Loucy (cell line): Measurements from ENCODE around the gene ZNF423.

ENCODE experiments used
- H2AFZ ChIP-seq: fragments of 200-600 bp; sonication (generic); 2 replicates; pipeline ENCODE4 v1.6.0; 2016; ENCODE audit warnings: antibody characterized with exemption, mild to moderate bottlenecking, low read length, moderate library complexity
- H3F3A ChIP-seq: fragments of 200-600 bp; 2 replicates; pipeline ENCODE4 v1.6.0; 2016; ENCODE audit warnings: antibody characterized with exemption, low read depth, mild to moderate bottlenecking
- H3K27me3 ChIP-seq: fragments of 200-600 bp; sonication (generic); 2 replicates; pipeline ENCODE4 v1.6.1; 2014; ENCODE audit warnings: low read length, mild to moderate bottlenecking; ENCODE audit not compliant: insufficient read depth, poor library complexity, severe bottlenecking
- H3K36me3 ChIP-seq: fragments of 200-600 bp; sonication (generic); 2 replicates; pipeline ENCODE4 v1.6.1; 2016; ENCODE audit warnings: low read length; ENCODE audit not compliant: insufficient read depth
- H3K4me1 ChIP-seq: fragments of 200-600 bp; sonication (generic); 2 replicates; pipeline ENCODE4 v1.5.1; 2014; ENCODE audit warnings: low read length, mild to moderate bottlenecking; ENCODE audit not compliant: insufficient read depth, poor library complexity, severe bottlenecking
- H3K4me2 ChIP-seq: fragments of 200-600 bp; sonication (generic); 2 replicates; pipeline ENCODE4 v1.6.0; 2014; ENCODE audit warnings: antibody characterized with exemption, low read length, low read depth, mild to moderate bottlenecking; ENCODE audit not compliant: poor library complexity, severe bottlenecking
- H3K4me3 ChIP-seq: fragments of 200-600 bp; sonication (generic); 2 replicates; pipeline ENCODE4 v1.5.1; 2014; ENCODE audit warnings: low read length, mild to moderate bottlenecking, mixed read lengths; ENCODE audit not compliant: poor library complexity, severe bottlenecking
- H3K79me2 ChIP-seq: fragments of 200-600 bp; sonication (generic); 2 replicates; pipeline ENCODE4 v1.6.1; 2014; ENCODE audit warnings: low read length; ENCODE audit not compliant: insufficient read depth
- H3K9ac ChIP-seq: fragments of 200-600 bp; sonication (generic); 2 replicates; pipeline ENCODE4 v1.6.0; 2014; ENCODE audit warnings: mild to moderate bottlenecking, low read depth, low read length, moderate library complexity; ENCODE audit not compliant: poor library complexity, severe bottlenecking
- H3K9me2 ChIP-seq: fragments of 200-600 bp; sonication (generic); replicated peaks from 2 replicates; pipeline ENCODE4 v1.6.1; 2016; ENCODE audit warnings: low read depth, low read length, mixed read lengths
- H3K9me3 ChIP-seq: fragments of 200-600 bp; sonication (generic); 2 replicates; pipeline ENCODE4 v1.6.1; 2014; ENCODE audit warnings: mild to moderate bottlenecking, antibody characterized with exemption, low read length, low read depth; ENCODE audit not compliant: insufficient read depth
- H4K20me1 ChIP-seq: fragments of 200-600 bp; sonication (generic); 2 replicates; pipeline ENCODE4 v1.6.0; 2014; ENCODE audit warnings: antibody characterized with exemption, low read length, mild to moderate bottlenecking; ENCODE audit not compliant: insufficient read depth, poor library complexity, severe bottlenecking
- EZH2phosphoT487 ChIP-seq: fragments of 200-600 bp; IDR thresholded peaks from 2 replicates; pipeline ENCODE4 v1.6.1; 2018; ENCODE audit warnings: antibody characterized with exemption, mild to moderate bottlenecking, moderate library complexity, borderline replicate concordance
- TF ChIP-seq, protein P1 (sequence below): fragments of 200-600 bp; sonication (generic); conservative IDR thresholded peaks from 2 replicates; pipeline ENCODE4 v1.5.1; 2014; ENCODE audit warnings: mild to moderate bottlenecking, antibody characterized with exemption, low read length

The ZNF423 gene

DNA sequence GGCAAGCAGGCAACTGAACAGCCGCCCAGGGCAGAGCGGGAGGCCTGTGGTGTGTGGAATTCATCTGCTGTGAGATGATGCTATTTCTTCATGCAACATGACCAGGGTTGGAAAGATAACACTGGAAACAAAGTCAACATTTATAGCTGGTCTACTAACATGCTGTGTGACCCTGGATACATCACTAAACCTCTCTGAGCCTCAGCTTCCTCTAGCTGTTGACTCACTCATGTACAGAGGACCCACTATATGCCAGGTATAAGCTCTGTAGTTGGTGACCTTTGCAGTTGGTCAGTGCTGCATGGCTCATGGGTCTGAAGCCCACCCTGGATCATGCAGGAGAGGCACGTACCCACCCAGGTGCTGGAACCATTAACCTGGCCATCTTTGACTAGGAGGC lies 180.9 kb downstream of the ZNF423 start:
- H2AFZ ChIP-seq: no peak overlapping the region
- no peaks in the 10 kb centered on the region for H3K9me3 ChIP-seq
- no peaks in the 10 kb centered on the region for H4K20me1 ChIP-seq
- H3K4me2 ChIP-seq: no peak overlapping the region
- H3K4me1 ChIP-seq: no peaks in the 10 kb centered on the region
- no peak overlapping the region for H3K4me3 ChIP-seq
- H3K9ac ChIP-seq: no peak overlapping the region
- no peak for TF ChIP-seq EZH2phosphoT487
- TF ChIP-seq, protein P1, sequence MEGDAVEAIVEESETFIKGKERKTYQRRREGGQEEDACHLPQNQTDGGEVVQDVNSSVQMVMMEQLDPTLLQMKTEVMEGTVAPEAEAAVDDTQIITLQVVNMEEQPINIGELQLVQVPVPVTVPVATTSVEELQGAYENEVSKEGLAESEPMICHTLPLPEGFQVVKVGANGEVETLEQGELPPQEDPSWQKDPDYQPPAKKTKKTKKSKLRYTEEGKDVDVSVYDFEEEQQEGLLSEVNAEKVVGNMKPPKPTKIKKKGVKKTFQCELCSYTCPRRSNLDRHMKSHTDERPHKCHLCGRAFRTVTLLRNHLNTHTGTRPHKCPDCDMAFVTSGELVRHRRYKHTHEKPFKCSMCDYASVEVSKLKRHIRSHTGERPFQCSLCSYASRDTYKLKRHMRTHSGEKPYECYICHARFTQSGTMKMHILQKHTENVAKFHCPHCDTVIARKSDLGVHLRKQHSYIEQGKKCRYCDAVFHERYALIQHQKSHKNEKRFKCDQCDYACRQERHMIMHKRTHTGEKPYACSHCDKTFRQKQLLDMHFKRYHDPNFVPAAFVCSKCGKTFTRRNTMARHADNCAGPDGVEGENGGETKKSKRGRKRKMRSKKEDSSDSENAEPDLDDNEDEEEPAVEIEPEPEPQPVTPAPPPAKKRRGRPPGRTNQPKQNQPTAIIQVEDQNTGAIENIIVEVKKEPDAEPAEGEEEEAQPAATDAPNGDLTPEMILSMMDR: no peak
- H3K36me3 ChIP-seq: no peaks in the 10 kb centered on the region
- no peaks in the 10 kb centered on the region for H3F3A ChIP-seq
- H3K9me2 ChIP-seq: no peaks in the 10 kb centered on the region
- no peaks in the 10 kb centered on the region for H3K79me2 ChIP-seq
- H3K27me3 ChIP-seq: no peaks in the 10 kb centered on the region

DNA sequence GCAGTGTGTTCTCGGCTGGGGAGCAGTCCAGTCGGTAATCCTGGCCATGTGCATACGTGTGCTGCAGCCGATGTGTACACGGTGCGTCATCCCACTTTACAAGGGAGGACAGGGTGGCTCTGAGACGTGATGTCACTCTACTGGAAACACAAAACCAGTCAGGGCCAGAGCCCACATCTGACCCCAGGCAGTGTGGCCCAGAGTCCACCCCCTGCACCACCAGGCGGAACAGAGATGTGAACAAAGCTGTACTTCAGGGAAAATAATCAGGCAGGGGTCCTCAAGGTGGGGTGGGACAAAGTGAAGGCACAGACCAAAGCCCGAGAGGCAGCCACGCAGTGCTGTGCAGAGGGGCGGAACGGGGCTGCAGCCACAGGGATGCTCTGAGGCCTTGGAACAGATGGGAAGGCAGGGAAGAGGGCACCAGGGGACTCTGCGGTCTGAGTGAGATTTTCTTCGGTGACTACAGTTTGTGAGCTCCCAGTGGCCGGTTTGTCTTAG lies 181.5 kb downstream of the ZNF423 start:
- no peaks in the 10 kb centered on the region for H3K79me2 ChIP-seq
- H3K9me2 ChIP-seq: no peaks in the 10 kb centered on the region
- no peaks in the 10 kb centered on the region for H3K9me3 ChIP-seq
- TF ChIP-seq, protein P1: no peak
- TF ChIP-seq EZH2phosphoT487: no peak
- H3K4me2 ChIP-seq: no peak overlapping the region
- no peaks in the 10 kb centered on the region for H3K36me3 ChIP-seq
- no peaks in the 10 kb centered on the region for H3K27me3 ChIP-seq
- no peak overlapping the region for H3K9ac ChIP-seq
- H3K4me1 ChIP-seq: no peaks in the 10 kb centered on the region
- H3F3A ChIP-seq: no peaks in the 10 kb centered on the region
- H2AFZ ChIP-seq: no peak overlapping the region
- no peak overlapping the region for H3K4me3 ChIP-seq
- H4K20me1 ChIP-seq: no peaks in the 10 kb centered on the region

GRCh38 chr16:49673442-49673841 lies 182.5 kb downstream of the ZNF423 start:
- Histone ChIP-seq H2AFZ (no peak overlapping the region), H3K27me3 (no peaks in the 10 kb centered on the region), H4K20me1 (no peaks in the 10 kb centered on the region), H3K9me2 (no peaks in the 10 kb centered on the region), H3K9ac (no peak overlapping the region), H3K79me2 (no peaks in the 10 kb centered on the region), H3K36me3 (no peaks in the 10 kb centered on the region), H3K4me2 (no peak overlapping the region), H3F3A (no peaks in the 10 kb centered on the region), H3K9me3 (no peaks in the 10 kb centered on the region), H3K4me3 (no peak overlapping the region), H3K4me1 (no peaks in the 10 kb centered on the region)
- TF ChIP-seq, protein P1: no peak
- no peak for TF ChIP-seq EZH2phosphoT487
